ENCODE measurements around the gene CRYBA4. TPM values are rescaled to one million over a fixed set of nuclear protein-coding genes. Genes with fewer than 3 reads are reported as not detected.

The CRYBA4 gene
- total RNA-seq: not detected

- H3K4me1 ChIP-seq: peaks cover 0 to 6% (median 2%) of the 10 kb centered on the region in 4 donors
- H3K4me3 ChIP-seq: no peak within 1 kb of the TSS
- H3K36me3 ChIP-seq: no peaks in the 10 kb centered on the region
- H3K9me3 ChIP-seq: no peaks in the 10 kb centered on the region
- TF ChIP-seq POLR2A (IDR thresholded peaks at IDR 0.05) (no peak), CTCF (IDR thresholded peaks at IDR 0.05) (no peak), EP300 (IDR thresholded peaks at IDR 0.05) (no peak)
- no peak for DNase-seq (ENCODE audit: low spot score in 2 of 2)
- no peak within 1 kb of the TSS for H3K27ac ChIP-seq
- H3K27me3 ChIP-seq: peaks cover 0 to 4% of the 10 kb centered on the region in 2 donors
- 63 to 65% methylated on average over 3 to 7 of the region's 7 CpGs for WGBS, 2 donors
These were observed at the start of gene CRYBA4 for GRCh38 chr22:26621663-26622062. TSS of gene CRYBA4 (plus strand) at chr22:26621963. CDS start at chr22:26622597, 634 bp downstream.

- no peaks in the 10 kb centered on the region for H3K36me3 ChIP-seq
- peaks cover 0 to 23% (median 0%) of the 10 kb centered on the region in 4 donors for H3K4me1 ChIP-seq
- H3K9me3 ChIP-seq: no peaks in the 10 kb centered on the region
- H3K27me3 ChIP-seq: no peaks in the 10 kb centered on the region
- peak overlapping the region in 2 of 4 donors; percentile 18 to 24 for H3K27ac ChIP-seq
- no peak for TF ChIP-seq CTCF (IDR thresholded peaks at IDR 0.05)
- peak; percentile 43 to 69 for TF ChIP-seq EP300 (IDR thresholded peaks at IDR 0.05)
- no peak for TF ChIP-seq POLR2A (IDR thresholded peaks at IDR 0.05)
- no peak overlapping the region for H3K4me3 ChIP-seq
- peak in 1 of 2 donors; percentile 29 for DNase-seq (ENCODE audit: low spot score in 2 of 2)
- 56 to 62% methylated on average over 10 of the region's 10 CpGs for WGBS, 2 donors
These were observed 48.6 kb upstream of the CRYBA4 start for GRCh38 chr22:26573026-26573662.

- 73 to 81% methylated on average over 6 to 7 of the region's 7 CpGs for WGBS, 2 donors
- Histone ChIP-seq H3K36me3 (no peaks in the 10 kb centered on the region), H3K27me3 (no peaks in the 10 kb centered on the region), H3K4me1 (peaks cover 0 to 23% (median 0%) of the 10 kb centered on the region in 4 donors), H3K4me3 (no peak overlapping the region), H3K27ac (peak overlapping the region in 1 of 4 donors; percentile 55), H3K9me3 (no peaks in the 10 kb centered on the region)
- TF ChIP-seq EP300 (IDR thresholded peaks at IDR 0.05) (no peak), CTCF (IDR thresholded peaks at IDR 0.05) (no peak), POLR2A (IDR thresholded peaks at IDR 0.05) (no peak)
- DNase-seq (ENCODE audit: low spot score in 2 of 2): no peak
These were observed 47.6 kb upstream of the CRYBA4 start for GRCh38 chr22:26574001-26574723.

GRCh38 chr22:26576026-26576680 lies 45.6 kb upstream of the CRYBA4 start:
- H3K27me3 ChIP-seq: no peaks in the 10 kb centered on the region
- no peak overlapping the region for H3K27ac ChIP-seq
- H3K9me3 ChIP-seq: no peaks in the 10 kb centered on the region
- no peak for TF ChIP-seq EP300 (IDR thresholded peaks at IDR 0.05)
- TF ChIP-seq CTCF (IDR thresholded peaks at IDR 0.05): no peak
- no peak for TF ChIP-seq POLR2A (IDR thresholded peaks at IDR 0.05)
- DNase-seq (ENCODE audit: low spot score in 2 of 2): no peak
- H3K4me3 ChIP-seq: no peak overlapping the region
- peaks cover 0 to 20% (median 2%) of the 10 kb centered on the region in 4 donors for H3K4me1 ChIP-seq
- 42 to 44% methylated on average over 8 of the region's 8 CpGs for WGBS, 2 donors
- no peaks in the 10 kb centered on the region for H3K36me3 ChIP-seq

Data from tibial nerve (tissue), 4 donors.